GM21367 (cell line): ENCODE results near the gene ADAMTS12.

Experiments
- ATAC-seq: cut with Tn5 transposase; IDR thresholded peaks from one replicate; pipeline ENCODE4 v1.9.1; 2021; ENCODE audit not compliant: unreplicated experiment

The ADAMTS12 gene

GRCh38 chr5:33659526-33660169, 232.1 kb downstream of the ADAMTS12 start:
- ATAC-seq: no peak

GRCh38 chr5:33657804-33658440, 233.9 kb downstream of the ADAMTS12 start:
- no peak for ATAC-seq

GRCh38 chr5:33657176-33657575, 234.6 kb downstream of the ADAMTS12 start:
- no peak for ATAC-seq

GRCh38 chr5:33650911-33651310, 240.9 kb downstream of the ADAMTS12 start:
- no peak for ATAC-seq

- no peak for ATAC-seq
These were observed 242.0 kb downstream of the ADAMTS12 start for GRCh38 chr5:33649549-33650482.

GRCh38 chr5:33641744-33642505, 249.9 kb downstream of the ADAMTS12 start:
- ATAC-seq: no peak

- no peak for ATAC-seq
These were observed 252.3 kb downstream of the ADAMTS12 start for GRCh38 chr5:33639474-33639873.

- ATAC-seq: no peak
These were observed 254.8 kb downstream of the ADAMTS12 start for GRCh38 chr5:33637011-33637410.

GRCh38 chr5:33635582-33635981, 256.2 kb downstream of the ADAMTS12 start:
- ATAC-seq: no peak

GRCh38 chr5:33633699-33634098, 258.1 kb downstream of the ADAMTS12 start:
- ATAC-seq: no peak

- peak; percentile 95 for ATAC-seq
These were observed 260.0 kb downstream of the ADAMTS12 start for GRCh38 chr5:33631786-33632185.

GRCh38 chr5:33631139-33631538, 260.7 kb downstream of the ADAMTS12 start:
- no peak for ATAC-seq

- ATAC-seq: no peak
These were observed 261.8 kb downstream of the ADAMTS12 start for GRCh38 chr5:33629999-33630398.

GRCh38 chr5:33628796-33629195, 263.0 kb downstream of the ADAMTS12 start:
- ATAC-seq: no peak

- ATAC-seq: no peak
These were observed 270.3 kb downstream of the ADAMTS12 start for GRCh38 chr5:33621514-33621913.

GRCh38 chr5:33614039-33614438, 277.8 kb downstream of the ADAMTS12 start:
- no peak for ATAC-seq

GRCh38 chr5:33612386-33612785, 279.4 kb downstream of the ADAMTS12 start:
- no peak for ATAC-seq

GRCh38 chr5:33611877-33612276, 279.9 kb downstream of the ADAMTS12 start:
- ATAC-seq: no peak

GRCh38 chr5:33608344-33609041, 283.3 kb downstream of the ADAMTS12 start:
- no peak for ATAC-seq

- no peak for ATAC-seq
These were observed 287.3 kb downstream of the ADAMTS12 start for GRCh38 chr5:33604503-33604902.
